K562 (cell line): ENCODE measurements around the gene WWOX. TPM values are rescaled to one million over a fixed set of nuclear protein-coding genes. Genes with fewer than 3 reads are reported as not detected.

ENCODE experiments used
- ATAC-seq: fragments of 200-7000 bp; cut with Tn5 transposase; 3 replicates; pipeline ENCODE4 v1.9.1; 2020; ENCODE audit warnings: moderate library complexity
- BruUV-seq: library from RNA; stranded (reverse); fragments of 400-500 nt; replicated peaks from 2 replicates; lab custom pipeline; 2021; lab: Mats Ljungman, UMichigan
- CTCF ChIA-PET: fragments of 300-600 bp; formaldehyde crosslinking; extraction: SDS; loops from one replicate; lab custom pipeline; 2021; ENCODE audit warnings: low intra/inter-chr PET ratio; lab: Yijun Ruan, JAX
- POLR2A ChIA-PET: fragments of 300-600, 350-650 bp; sonication (Branson Sonifier 250); formaldehyde crosslinking; extraction: SDS; loops from one replicate; lab custom pipeline; 2021; ENCODE audit warnings: antibody characterized with exemption, inconsistent platforms; lab: Yijun Ruan, JAX
- DNase-seq, 4 experiments: peaks; one replicate each; pipeline versions ENCODE4 v3.0.0 to v3.0.0-alpha.2; 2011 to 2018; ENCODE audit warnings: low spot score in 3 of 4, mixed read lengths in 3 of 4; ENCODE audit errors: extremely low read depth in 1 of 4
- FAIRE-seq: peaks from 2 replicates; lab custom pipeline; 2011; peaks lifted over from hg19 to GRCh38; lab: Jason Lieb, UNC
- H2AFZ ChIP-seq: 2 replicates; pipeline ENCODE4 v1.6.0; 2011; ENCODE audit warnings: low read depth, low read length, control low read depth, inconsistent platforms
- H3K27ac ChIP-seq: fragments of 200-600 bp; 3 replicates; pipeline ENCODE4 v1.8.0; 2011; ENCODE audit warnings: low read depth, mild to moderate bottlenecking, control low read depth, inconsistent platforms, low read length, moderate library complexity, mixed read lengths; ENCODE audit errors: extremely low read depth
- H3K27me3 ChIP-seq, 2 experiments: fragments of 300-600 bp in 1 of 2; 2 replicates in 1 of 2; 3 replicates in 1 of 2; pipeline versions ENCODE4 v1.6.0 to v1.8.0; 2011; ENCODE audit warnings: inconsistent platforms in 2 of 2, low read length in 2 of 2, mild to moderate bottlenecking in 1 of 2, mixed read lengths in 1 of 2, moderate library complexity in 1 of 2; ENCODE audit not compliant: control insufficient read depth in 2 of 2, insufficient read depth in 2 of 2
- H3K36me3 ChIP-seq: fragments of 300-600 bp; 3 replicates; pipeline ENCODE4 v1.8.0; 2011; ENCODE audit warnings: mild to moderate bottlenecking, low read length, inconsistent platforms; ENCODE audit not compliant: control insufficient read depth, insufficient read depth
- H3K4me1 ChIP-seq, 2 experiments: fragments of 200-600 bp in 1 of 2; replicated peaks in 1 of 2; 2 replicates in 1 of 2; 3 replicates in 1 of 2; pipeline versions ENCODE4 v1.5.1 to v1.8.0; 2011; ENCODE audit warnings: inconsistent platforms in 2 of 2, low read length in 2 of 2, mild to moderate bottlenecking in 1 of 2, mixed read lengths in 1 of 2, moderate library complexity in 1 of 2; ENCODE audit not compliant: control insufficient read depth in 2 of 2, insufficient read depth in 2 of 2
- H3K4me2 ChIP-seq: 2 replicates; pipeline ENCODE4 v1.6.1; 2011; ENCODE audit warnings: low read length, control low read depth, inconsistent platforms, mixed read lengths; ENCODE audit not compliant: insufficient read depth
- H3K4me3 ChIP-seq: fragments of 200-600 bp; sonication (generic), shearing (Covaris generic); 2 replicates; pipeline ENCODE4 v1.5.1; 2016; ENCODE audit warnings: control low read depth, inconsistent platforms
- H3K79me2 ChIP-seq: fragments of 200-600 bp; 3 replicates; pipeline ENCODE4 v1.8.0; 2011; ENCODE audit warnings: low read length, inconsistent platforms; ENCODE audit not compliant: control insufficient read depth, insufficient read depth
- H3K9ac ChIP-seq, 2 experiments: 2 replicates each; pipeline versions ENCODE4 v1.6.0 to v1.6.1; 2011; ENCODE audit warnings: low read depth in 2 of 2, low read length in 2 of 2, control low read depth in 1 of 2, inconsistent platforms in 1 of 2, mild to moderate bottlenecking in 1 of 2, mixed read lengths in 1 of 2; ENCODE audit not compliant: insufficient read depth in 1 of 2
- H3K9me1 ChIP-seq: one replicate; pipeline ENCODE4 v1.6.0; 2011; ENCODE audit warnings: inconsistent platforms, mild to moderate bottlenecking, low read length, moderate library complexity; ENCODE audit not compliant: control insufficient read depth, insufficient read depth
- H3K9me3 ChIP-seq: replicated peaks from 2 replicates; pipeline ENCODE4 v1.5.1; 2011; ENCODE audit warnings: low read depth, low read length, inconsistent platforms; ENCODE audit not compliant: control insufficient read depth, insufficient read depth
- H4K20me1 ChIP-seq: replicated peaks from 2 replicates; pipeline ENCODE4 v1.6.1; 2011; ENCODE audit warnings: low read length, inconsistent platforms, mixed read lengths; ENCODE audit not compliant: control insufficient read depth, insufficient read depth
- DLX4 ChIP-seq: fragments of 250-450 bp; sonication (Bioruptor Pico); IDR thresholded peaks from 2 replicates; pipeline ENCODE4 v1.6.1; 2021; ENCODE audit warnings: mild to moderate bottlenecking
- HMGXB4 ChIP-seq: sonication (generic); formaldehyde crosslinking; IDR thresholded peaks from 2 replicates; pipeline ENCODE4 v1.8.1; 2023; ENCODE audit warnings: mild to moderate bottlenecking, missing genetic modification reagents
- IRF9 ChIP-seq: fragments of 450-650 bp; IDR thresholded peaks from 2 replicates; pipeline ENCODE4 v1.6.1; 2016; ENCODE audit warnings: missing biosample characterization, missing genetic modification characterization
- MAFK ChIP-seq: IDR thresholded peaks from 2 replicates; pipeline ENCODE4 v1.6.1; 2011; ENCODE audit warnings: low read length, improper control_type of control experiment
- MIER1 ChIP-seq: fragments of 450-650 bp; IDR thresholded peaks from 2 replicates; pipeline ENCODE4 v1.6.1; 2016; ENCODE audit warnings: antibody characterized with exemption, mild to moderate bottlenecking, low read depth
- NCOA6 ChIP-seq: fragments of 450-650 bp; IDR thresholded peaks from 2 replicates; pipeline ENCODE4 v1.6.1; 2017; ENCODE audit warnings: mild to moderate bottlenecking
- NFIX ChIP-seq: fragments of 250-450 bp; sonication (Bioruptor Pico); IDR thresholded peaks from 2 replicates; pipeline ENCODE4 v1.4.0; 2020; ENCODE audit warnings: low read depth, mild to moderate bottlenecking, moderate library complexity
- PTBP1 ChIP-seq: fragments of 200-400 bp; formaldehyde crosslinking; IDR thresholded peaks from 2 replicates; pipeline ENCODE4 v1.6.1; 2017; ENCODE audit warnings: low read depth, low read length
- SAFB ChIP-seq: fragments of 200-400 bp; formaldehyde crosslinking; IDR thresholded peaks from 2 replicates; pipeline ENCODE4 v1.6.1; 2017; ENCODE audit warnings: low read depth, low read length, borderline replicate concordance
- U2AF2 ChIP-seq: fragments of 200-400 bp; formaldehyde crosslinking; optimal IDR thresholded peaks from 2 replicates; pipeline ENCODE3; 2017; ENCODE audit warnings: low read depth, mild to moderate bottlenecking, low read length
- ZNF24 ChIP-seq: fragments of 450-650 bp; IDR thresholded peaks from 2 replicates; pipeline ENCODE4 v1.6.1; 2016
- ZNF589 ChIP-seq: fragments of 200-800 bp; sonication (Bioruptor generic); IDR thresholded peaks from 2 replicates; pipeline ENCODE4 v1.6.1; 2016; ENCODE audit warnings: low read depth, missing genetic modification characterization, missing compliant biosample characterization
- WGBS: fragments of 100-300 bp; shearing (Covaris generic); methylation state at CpG from one replicate; pipeline ENCODE4 v1.1.6; 2016; ENCODE audit warnings: low coverage, mixed read lengths; ENCODE audit not compliant: insufficient coverage; ENCODE audit errors: missing lambda C conversion rate; 5-methylcytosine and 5-hydroxymethylcytosine counted together
- in situ Hi-C: fragments of 300-500 bp; cut with MboI; formaldehyde crosslinking; loops from 4 replicates; pipeline ENCODE4 v1.15.0; 2018; ENCODE audit warnings: inconsistent platforms, mixed read lengths
- intact Hi-C: fragments of 100-400 bp; cut with micrococcal nuclease; formaldehyde crosslinking; loops from 2 replicates; pipeline ENCODE4 v1.14.2; 2022
- polyA plus RNA-seq, 8 experiments: library from polyadenylated mRNA; depleted of rRNA in 4 of 8; stranded (reverse) in 5 of 8; unstranded in 3 of 8; fragments of >200 nt; fragmentation: Nextera tagmentation in 2 of 8; fragmentation: Illumina TruSeq in 1 of 8; extraction: Ambion mirVana in 2 of 8; extraction: Trizol in 1 of 8; gene quantifications; 2 replicates each; pipeline versions ENCODE4 v1.2.1 to v1.2.3, GENCODE V29; 2011 to 2014; ENCODE audit warnings: inconsistent platforms in 1 of 8, missing spikeins in 1 of 8
- total RNA-seq, 7 experiments: library from RNA; depleted of rRNA in 6 of 7; stranded (reverse); fragments of >200 nt in 6 of 7; fragmentation: Illumina TruSeq in 2 of 7; extraction: Trizol in 2 of 7; gene quantifications; 2 replicates each; pipeline versions ENCODE4 v1.2.1 to v1.2.3, GENCODE V29; 2011 to 2021; ENCODE audit warnings: low replicate concordance in 1 of 7

The WWOX gene
- total and polyA plus RNA-seq, 9 of the 15 experiments (the other 6 are each of a cell fraction or from before 2014, with no cell fraction given): 1.6 to 22.7 (median 8.1) TPM

- Histone ChIP-seq H3K36me3 (no peaks in the 10 kb centered on the region), H3K27me3 (peaks cover 0 to 7% of the 10 kb centered on the region in 2 experiments; a peak in 1 of 5 replicates), H3K4me2 (no peak overlapping the region), H4K20me1 (no peaks in the 10 kb centered on the region), H3K9me3 (no peaks in the 10 kb centered on the region), H3K9me1 (no peaks in the 10 kb centered on the region), H3K4me1 (no peaks in the 10 kb centered on the region; a peak in 1 of 5 replicates), H2AFZ (no peak overlapping the region), H3K4me3 (no peak overlapping the region), H3K9ac (no peak overlapping the region), H3K27ac (no peak overlapping the region), H3K79me2 (no peaks in the 10 kb centered on the region)
- POLR2A ChIA-PET: interaction anchor here (1.0 kb wide), 1 partner anchor 11 kb away, joined by 4 read pairs; no protein-coding TSS in a partner anchor
- FAIRE-seq (no peak), DNase-seq (no peak), ATAC-seq (no peak)
- TF ChIP-seq PTBP1: no peak
- no peak for TF ChIP-seq U2AF2
- TF ChIP-seq NFIX: no peak
- no peak for TF ChIP-seq ZNF589
- no peak for TF ChIP-seq MIER1
- no TSS peak for BruUV-seq
- in situ Hi-C loops: no loop called here
- CTCF ChIA-PET: no interaction called here
- intact Hi-C loops: no loop called here
- WGBS: 3% methylated on average over 2 of the region's 2 CpGs
Measured at GRCh38 chr16:78789561-78789960, 690.1 kb downstream of the WWOX start.

GRCh38 chr16:78791011-78791410, 691.6 kb downstream of the WWOX start:
- Histone ChIP-seq H4K20me1 (no peaks in the 10 kb centered on the region), H3K79me2 (no peaks in the 10 kb centered on the region), H3K27ac (no peak overlapping the region), H3K4me1 (no peaks in the 10 kb centered on the region; a peak in 1 of 5 replicates), H3K9me3 (no peaks in the 10 kb centered on the region), H3K9me1 (no peaks in the 10 kb centered on the region), H3K4me2 (no peak overlapping the region), H3K9ac (no peak overlapping the region), H3K4me3 (no peak overlapping the region), H3K36me3 (no peaks in the 10 kb centered on the region), H3K27me3 (no peaks in the 10 kb centered on the region; a peak in 1 of 5 replicates), H2AFZ (no peak overlapping the region)
- no peak for ATAC-seq
- no peak for DNase-seq
- no peak for FAIRE-seq
- intact Hi-C loops: no loop called here
- 10% methylated on average over 8 of the region's 8 CpGs for WGBS
- in situ Hi-C loops: no loop called here
- ChIA-PET POLR2A (no interaction called here), CTCF (no interaction called here)
- no TSS peak for BruUV-seq
- TF ChIP-seq IRF9 (tag) (no peak), SAFB (no peak), DLX4 (CRISPR knock-in tag) (no peak), MAFK (no peak), HMGXB4 (CRISPR knock-in tag) (no peak), NCOA6 (no peak), ZNF24 (no peak)
